Loucy (cell line): ENCODE results near the gene SLC9A6.

Experiments
- H2AFZ ChIP-seq: fragments of 200-600 bp; sonication (generic); 2 replicates; pipeline ENCODE4 v1.6.0; 2016; ENCODE audit warnings: antibody characterized with exemption, mild to moderate bottlenecking, low read length, moderate library complexity
- H3F3A ChIP-seq: fragments of 200-600 bp; 2 replicates; pipeline ENCODE4 v1.6.0; 2016; ENCODE audit warnings: antibody characterized with exemption, low read depth, mild to moderate bottlenecking
- H3K27me3 ChIP-seq: fragments of 200-600 bp; sonication (generic); 2 replicates; pipeline ENCODE4 v1.6.1; 2014; ENCODE audit warnings: low read length, mild to moderate bottlenecking; ENCODE audit not compliant: insufficient read depth, poor library complexity, severe bottlenecking
- H3K36me3 ChIP-seq: fragments of 200-600 bp; sonication (generic); 2 replicates; pipeline ENCODE4 v1.6.1; 2016; ENCODE audit warnings: low read length; ENCODE audit not compliant: insufficient read depth
- H3K4me1 ChIP-seq: fragments of 200-600 bp; sonication (generic); 2 replicates; pipeline ENCODE4 v1.5.1; 2014; ENCODE audit warnings: low read length, mild to moderate bottlenecking; ENCODE audit not compliant: insufficient read depth, poor library complexity, severe bottlenecking
- H3K4me2 ChIP-seq: fragments of 200-600 bp; sonication (generic); 2 replicates; pipeline ENCODE4 v1.6.0; 2014; ENCODE audit warnings: antibody characterized with exemption, low read length, low read depth, mild to moderate bottlenecking; ENCODE audit not compliant: poor library complexity, severe bottlenecking
- H3K4me3 ChIP-seq: fragments of 200-600 bp; sonication (generic); 2 replicates; pipeline ENCODE4 v1.5.1; 2014; ENCODE audit warnings: low read length, mild to moderate bottlenecking, mixed read lengths; ENCODE audit not compliant: poor library complexity, severe bottlenecking
- H3K79me2 ChIP-seq: fragments of 200-600 bp; sonication (generic); 2 replicates; pipeline ENCODE4 v1.6.1; 2014; ENCODE audit warnings: low read length; ENCODE audit not compliant: insufficient read depth
- H3K9ac ChIP-seq: fragments of 200-600 bp; sonication (generic); 2 replicates; pipeline ENCODE4 v1.6.0; 2014; ENCODE audit warnings: mild to moderate bottlenecking, low read depth, low read length, moderate library complexity; ENCODE audit not compliant: poor library complexity, severe bottlenecking
- H3K9me2 ChIP-seq: fragments of 200-600 bp; sonication (generic); replicated peaks from 2 replicates; pipeline ENCODE4 v1.6.1; 2016; ENCODE audit warnings: low read depth, low read length, mixed read lengths
- H3K9me3 ChIP-seq: fragments of 200-600 bp; sonication (generic); 2 replicates; pipeline ENCODE4 v1.6.1; 2014; ENCODE audit warnings: mild to moderate bottlenecking, antibody characterized with exemption, low read length, low read depth; ENCODE audit not compliant: insufficient read depth
- H4K20me1 ChIP-seq: fragments of 200-600 bp; sonication (generic); 2 replicates; pipeline ENCODE4 v1.6.0; 2014; ENCODE audit warnings: antibody characterized with exemption, low read length, mild to moderate bottlenecking; ENCODE audit not compliant: insufficient read depth, poor library complexity, severe bottlenecking
- CTCF ChIP-seq: fragments of 200-600 bp; sonication (generic); conservative IDR thresholded peaks from 2 replicates; pipeline ENCODE4 v1.5.1; 2014; ENCODE audit warnings: mild to moderate bottlenecking, antibody characterized with exemption, low read length
- EZH2phosphoT487 ChIP-seq: fragments of 200-600 bp; IDR thresholded peaks from 2 replicates; pipeline ENCODE4 v1.6.1; 2018; ENCODE audit warnings: antibody characterized with exemption, mild to moderate bottlenecking, moderate library complexity, borderline replicate concordance

The SLC9A6 gene

GRCh38 chrX:135984791-135985156 lies 461 bp upstream of the SLC9A6 start:
- Histone ChIP-seq H3K9ac (peak overlapping the region; percentile 80), H3F3A (no peaks in the 10 kb centered on the region), H3K4me3 (peak overlapping the region; percentile 87), H3K9me3 (no peaks in the 10 kb centered on the region), H3K27me3 (no peaks in the 10 kb centered on the region), H2AFZ (peak overlapping the region; percentile 95), H3K9me2 (no peaks in the 10 kb centered on the region), H4K20me1 (peaks cover 5% of the 10 kb centered on the region), H3K36me3 (no peaks in the 10 kb centered on the region), H3K79me2 (peaks cover 34% of the 10 kb centered on the region), H3K4me2 (peak overlapping the region; percentile 83), H3K4me1 (peaks cover 29% of the 10 kb centered on the region)
- TF ChIP-seq EZH2phosphoT487 (no peak), CTCF (no peak)

GRCh38 chrX:135985973-135986310 lies 707 bp downstream of the SLC9A6 start:
- peaks cover 34% of the 10 kb centered on the region for H3K79me2 ChIP-seq
- peak overlapping the region; percentile 83 for H3K4me2 ChIP-seq
- no peaks in the 10 kb centered on the region for H3F3A ChIP-seq
- peak overlapping the region; percentile 95; the same call in 1 of the 2 replicates for H2AFZ ChIP-seq
- TF ChIP-seq EZH2phosphoT487 (no peak), CTCF (no peak)
- H3K27me3 ChIP-seq = no peaks in the 10 kb centered on the region
- peaks cover 29% of the 10 kb centered on the region for H3K4me1 ChIP-seq
- H3K9me3 ChIP-seq = no peaks in the 10 kb centered on the region
- H3K36me3 ChIP-seq = no peaks in the 10 kb centered on the region
- H3K9ac ChIP-seq = peak overlapping the region; percentile 80
- peaks cover 5% of the 10 kb centered on the region for H4K20me1 ChIP-seq
- H3K9me2 ChIP-seq = no peaks in the 10 kb centered on the region
- peak overlapping the region; percentile 87 for H3K4me3 ChIP-seq

GRCh38 chrX:135988245-135988644 lies 3.0 kb downstream of the SLC9A6 start:
- Histone ChIP-seq H2AFZ (no peak overlapping the region), H3K9me3 (no peaks in the 10 kb centered on the region), H3K9ac (peak overlapping the region; percentile 43), H3K27me3 (no peaks in the 10 kb centered on the region), H3K4me1 (peaks cover 25% of the 10 kb centered on the region), H4K20me1 (peaks cover 5% of the 10 kb centered on the region), H3K36me3 (no peaks in the 10 kb centered on the region), H3K9me2 (no peaks in the 10 kb centered on the region), H3F3A (no peaks in the 10 kb centered on the region), H3K4me3 (no peak overlapping the region), H3K79me2 (peaks cover 40% of the 10 kb centered on the region), H3K4me2 (peak overlapping the region; percentile 83)
- no peak for TF ChIP-seq CTCF
- TF ChIP-seq EZH2phosphoT487 = no peak
